HG02973 (cell line): ENCODE measurements around the gene C12orf57.

ENCODE experiments used
- ATAC-seq: cut with Tn5 transposase; IDR thresholded peaks from one replicate; pipeline ENCODE4 v1.9.1; 2021; ENCODE audit warnings: moderate library complexity; ENCODE audit not compliant: unreplicated experiment

The C12orf57 gene

DNA sequence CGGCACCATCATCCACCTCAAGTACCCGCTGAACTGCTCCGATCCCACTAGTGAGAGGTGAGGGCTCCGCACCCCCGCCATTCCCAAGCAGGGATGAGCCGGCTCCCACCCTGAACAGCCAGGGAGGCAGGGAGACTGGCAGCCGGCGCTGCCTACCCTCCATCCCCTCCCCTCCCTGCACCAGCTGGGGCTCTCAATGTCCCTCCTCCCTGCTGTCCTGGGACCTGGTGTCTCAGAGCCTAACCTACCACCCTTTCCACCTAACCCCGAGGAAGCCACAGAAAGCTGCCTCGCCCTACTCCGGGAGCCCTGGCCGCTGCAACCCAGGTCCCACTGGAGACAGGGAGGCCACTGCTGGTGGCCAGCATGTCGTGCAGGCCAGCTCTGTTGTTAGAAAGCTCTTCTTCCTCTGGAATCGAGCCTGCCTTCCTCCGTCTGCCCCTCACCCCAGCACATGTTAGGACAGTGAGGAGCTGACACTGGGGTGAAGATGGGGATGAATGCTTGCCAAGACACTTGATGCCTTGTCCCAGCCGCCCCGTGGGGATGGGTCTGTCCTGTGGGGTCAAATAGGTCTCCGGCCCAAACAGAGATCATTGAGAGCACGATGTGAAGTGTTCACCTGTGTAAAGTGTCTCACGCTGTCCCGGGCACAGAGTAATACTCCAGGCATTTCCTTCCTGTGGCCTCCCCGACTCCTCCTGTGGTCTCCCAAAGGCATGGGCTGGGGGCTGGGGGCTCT lies 8.5 kb downstream of the C12orf57 start:
- ATAC-seq = no peak

DNA sequence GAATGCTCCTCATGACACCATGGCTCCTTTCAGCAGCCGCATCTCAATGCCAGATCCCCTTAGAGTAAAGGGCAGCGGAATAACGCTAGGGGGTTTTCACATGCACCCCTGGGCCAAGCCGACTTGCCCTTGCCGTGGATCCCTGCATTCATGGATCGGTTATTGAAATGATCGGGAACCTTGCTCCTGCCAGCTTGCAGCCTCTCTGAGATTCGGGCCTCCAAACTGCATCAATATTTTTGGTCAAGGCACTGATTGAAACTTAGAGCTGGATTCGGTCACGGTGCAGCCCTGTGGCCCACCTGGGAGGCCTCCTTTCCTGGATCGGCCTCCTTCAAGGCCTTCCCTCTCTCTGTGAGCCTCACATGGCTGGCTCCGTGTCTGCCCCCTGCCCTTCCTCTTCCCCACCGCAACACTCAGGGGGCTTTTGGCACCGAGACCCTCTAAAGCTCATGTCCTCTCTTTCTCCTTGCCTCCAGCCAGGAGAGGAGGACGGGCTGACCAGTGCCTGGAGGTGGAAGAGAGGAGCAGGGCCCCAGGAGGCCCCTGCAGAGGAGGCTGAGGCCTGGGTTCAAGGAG lies 9.1 kb downstream of the C12orf57 start:
- no peak for ATAC-seq

DNA sequence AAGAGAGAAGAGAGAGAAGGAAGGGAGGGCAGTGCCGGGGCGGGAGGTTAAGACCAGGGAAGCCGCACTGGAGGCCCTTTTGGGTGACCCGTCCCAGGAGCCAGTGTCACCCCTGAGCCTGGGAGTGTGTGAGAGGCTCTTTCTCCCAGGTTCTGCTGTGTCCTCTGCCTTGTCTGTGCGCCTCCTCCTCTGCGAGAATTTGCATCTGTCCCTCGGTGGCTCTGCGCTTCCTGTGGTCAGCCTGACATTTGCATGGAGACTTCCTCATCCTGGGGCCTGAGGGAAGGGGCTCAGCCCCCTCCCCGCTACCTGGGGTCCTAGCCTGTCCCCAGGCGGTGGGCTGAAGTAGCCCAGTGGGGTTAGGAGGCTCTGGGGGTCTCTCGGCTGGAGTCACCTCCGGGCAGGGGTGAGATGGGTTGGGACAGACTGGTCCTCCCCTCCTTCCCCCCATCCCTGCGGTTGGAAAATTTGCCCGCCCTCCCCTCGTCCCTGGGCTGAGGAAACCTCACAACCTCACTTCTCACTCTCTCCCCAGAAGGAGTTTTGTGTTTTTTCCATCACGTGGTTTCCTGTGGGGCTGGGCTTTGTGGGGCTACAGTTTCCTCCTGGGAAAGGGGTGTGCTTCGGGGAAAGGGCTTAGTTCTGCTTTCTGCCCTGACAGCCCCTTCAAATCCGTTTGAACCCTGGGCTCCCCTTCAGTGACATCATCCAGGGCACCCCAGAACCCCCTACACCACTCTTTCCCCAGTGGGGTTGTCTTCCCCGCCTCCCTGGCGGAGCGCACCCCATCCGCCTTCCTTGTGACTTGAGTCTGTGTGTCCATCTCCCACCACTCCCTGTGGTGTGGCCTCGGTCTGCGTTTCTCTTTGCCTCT lies 9.9 kb downstream of the C12orf57 start:
- ATAC-seq = peak; percentile 33

DNA sequence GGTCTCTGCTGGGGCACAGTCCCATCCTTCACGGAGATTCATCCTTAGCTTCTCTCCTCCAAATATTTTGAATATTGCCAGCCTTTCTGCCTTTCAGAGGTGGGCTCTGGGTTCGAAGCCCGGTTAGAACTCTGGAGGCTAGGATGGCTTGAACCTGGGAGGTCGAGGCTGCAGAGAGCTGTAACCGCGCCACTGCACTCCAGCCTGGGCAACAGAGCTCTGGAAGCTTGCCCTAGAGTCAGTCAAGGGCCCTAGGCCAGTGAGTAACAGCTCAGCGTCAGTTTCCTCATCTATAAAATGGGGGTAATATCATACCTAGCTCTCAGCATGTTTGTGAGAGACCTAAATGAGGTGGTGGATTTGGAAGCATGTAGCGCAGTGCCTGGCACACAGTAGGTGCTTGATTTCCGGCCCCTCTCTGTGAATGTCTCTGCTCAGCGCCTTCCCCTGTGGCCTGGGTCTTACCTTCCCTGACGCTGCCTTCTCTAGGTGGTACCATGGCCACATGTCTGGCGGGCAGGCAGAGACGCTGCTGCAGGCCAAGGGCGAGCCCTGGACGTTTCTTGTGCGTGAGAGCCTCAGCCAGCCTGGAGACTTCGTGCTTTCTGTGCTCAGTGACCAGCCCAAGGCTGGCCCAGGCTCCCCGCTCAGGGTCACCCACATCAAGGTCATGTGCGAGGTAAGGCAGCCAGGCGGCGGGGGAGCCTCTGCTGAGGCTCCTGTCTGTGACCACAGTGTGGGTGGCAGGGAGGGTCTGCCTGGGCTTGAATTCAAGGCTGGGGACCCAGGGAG lies 10.7 kb downstream of the C12orf57 start:
- no peak for ATAC-seq

DNA sequence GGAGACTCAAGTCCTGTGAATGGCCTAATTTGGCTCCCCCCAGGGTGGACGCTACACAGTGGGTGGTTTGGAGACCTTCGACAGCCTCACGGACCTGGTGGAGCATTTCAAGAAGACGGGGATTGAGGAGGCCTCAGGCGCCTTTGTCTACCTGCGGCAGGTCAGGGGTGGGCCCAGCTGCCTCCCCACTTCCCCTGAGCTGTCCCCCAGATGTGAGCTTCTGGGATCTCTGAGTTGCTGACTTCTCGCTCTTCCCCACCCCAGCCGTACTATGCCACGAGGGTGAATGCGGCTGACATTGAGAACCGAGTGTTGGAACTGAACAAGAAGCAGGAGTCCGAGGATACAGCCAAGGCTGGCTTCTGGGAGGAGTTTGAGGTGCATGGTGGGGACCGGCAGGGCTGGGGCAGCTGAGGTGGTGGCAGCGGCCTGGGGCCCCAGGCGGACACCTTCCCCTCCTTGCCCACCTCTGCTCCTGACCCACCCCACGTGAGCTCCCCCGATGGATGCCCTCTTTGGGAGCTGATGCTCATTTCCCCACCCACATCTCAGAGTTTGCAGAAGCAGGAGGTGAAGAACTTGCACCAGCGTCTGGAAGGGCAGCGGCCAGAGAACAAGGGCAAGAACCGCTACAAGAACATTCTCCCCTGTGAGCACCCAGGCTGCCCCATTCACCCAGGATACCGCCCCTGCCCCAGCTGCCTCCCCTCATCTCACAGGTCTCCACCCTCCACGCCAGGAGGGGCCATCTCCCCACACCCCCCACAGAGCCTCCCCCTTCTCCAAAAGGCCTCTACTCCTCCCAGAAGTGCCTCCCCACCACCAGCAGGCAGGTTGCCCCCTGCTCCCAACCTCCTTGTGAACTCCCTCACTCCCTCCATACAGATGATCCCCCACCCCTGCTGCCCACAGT lies 11.5 kb downstream of the C12orf57 start:
- no peak for ATAC-seq

DNA sequence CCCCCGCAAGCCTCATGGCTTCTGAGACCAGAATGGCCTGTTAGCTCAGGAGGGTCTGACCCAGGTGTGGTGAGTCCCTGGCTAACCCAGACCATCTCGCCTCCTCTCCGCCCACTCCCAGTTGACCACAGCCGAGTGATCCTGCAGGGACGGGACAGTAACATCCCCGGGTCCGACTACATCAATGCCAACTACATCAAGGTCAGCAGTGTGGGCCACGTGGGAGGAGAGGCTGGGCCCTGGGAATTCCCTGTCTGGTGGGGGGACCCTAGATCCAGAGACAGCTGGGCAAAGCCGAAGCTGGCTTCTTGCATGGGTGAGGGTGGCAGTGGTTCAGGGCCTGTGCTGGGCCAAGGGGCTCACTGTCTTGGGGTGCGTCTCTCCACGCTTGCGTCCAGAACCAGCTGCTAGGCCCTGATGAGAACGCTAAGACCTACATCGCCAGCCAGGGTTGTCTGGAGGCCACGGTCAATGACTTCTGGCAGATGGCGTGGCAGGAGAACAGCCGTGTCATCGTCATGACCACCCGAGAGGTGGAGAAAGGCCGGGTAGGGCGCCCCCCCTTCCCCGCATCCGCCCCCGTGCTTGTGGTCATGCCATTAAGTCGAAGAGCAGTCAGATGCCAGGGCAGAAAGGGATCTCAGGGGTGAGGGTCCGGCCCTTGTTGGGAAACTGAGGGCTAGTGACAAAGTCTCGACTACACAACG lies 12.4 kb downstream of the C12orf57 start:
- no peak for ATAC-seq

DNA sequence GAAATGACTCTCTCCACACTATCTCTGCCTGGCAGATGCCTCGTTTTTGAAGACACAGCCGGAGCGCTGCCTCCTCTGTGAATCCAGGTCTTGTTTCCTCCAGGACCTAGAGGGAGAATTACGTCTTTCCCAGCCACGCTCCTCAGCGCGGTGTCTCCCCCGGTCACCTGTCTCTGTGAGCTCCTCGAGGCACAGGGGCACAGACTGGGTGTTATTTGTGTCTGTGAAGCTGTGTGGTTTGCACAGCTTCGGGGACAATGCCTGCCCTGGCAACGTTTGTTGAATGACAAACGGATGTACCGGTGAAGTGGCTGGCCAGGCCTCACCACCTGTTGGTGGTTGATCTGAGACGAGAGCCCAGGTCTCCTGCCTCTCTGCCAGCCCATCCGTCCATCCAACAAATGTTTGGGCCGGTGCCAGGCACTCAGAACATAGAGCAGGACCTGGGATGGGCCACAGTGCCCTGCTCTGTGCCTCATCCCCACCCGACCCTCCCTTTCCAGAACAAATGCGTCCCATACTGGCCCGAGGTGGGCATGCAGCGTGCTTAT lies 13.4 kb downstream of the C12orf57 start:
- ATAC-seq = no peak

DNA sequence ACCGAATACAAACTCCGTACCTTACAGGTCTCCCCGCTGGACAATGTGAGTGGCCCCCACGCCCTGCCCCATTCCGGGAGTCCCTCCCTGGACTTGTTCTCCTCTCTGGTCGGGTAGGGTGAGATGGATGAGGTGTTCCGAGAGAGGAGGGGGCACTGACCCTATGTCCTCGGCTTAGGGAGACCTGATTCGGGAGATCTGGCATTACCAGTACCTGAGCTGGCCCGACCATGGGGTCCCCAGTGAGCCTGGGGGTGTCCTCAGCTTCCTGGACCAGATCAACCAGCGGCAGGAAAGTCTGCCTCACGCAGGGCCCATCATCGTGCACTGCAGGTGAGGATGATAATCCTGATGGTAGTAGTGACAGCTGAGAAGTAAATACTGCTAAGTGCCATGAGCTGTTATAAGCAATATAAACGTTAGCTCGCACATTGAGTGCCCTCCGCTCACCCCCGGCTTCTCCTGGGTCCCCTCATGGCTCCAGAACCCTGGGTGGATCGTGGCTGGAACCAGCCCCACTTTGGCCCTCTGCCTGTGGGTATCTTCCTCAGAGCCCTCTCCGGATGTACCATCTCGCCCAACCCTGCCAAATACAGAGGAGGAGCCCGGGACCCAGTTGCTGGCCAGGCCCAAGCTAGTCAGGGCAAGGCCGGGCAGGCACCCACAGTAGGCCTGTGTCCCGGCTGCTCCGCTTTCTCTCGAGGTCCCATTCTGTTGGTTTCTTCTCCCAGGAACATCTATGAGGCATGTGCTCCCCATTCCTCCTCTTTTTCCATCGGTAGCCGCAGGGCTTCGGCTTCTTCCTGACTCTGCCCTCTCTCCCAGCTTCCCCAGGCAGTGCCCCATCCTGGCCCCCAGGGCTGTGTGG lies 14.2 kb downstream of the C12orf57 start:
- ATAC-seq = no peak

DNA sequence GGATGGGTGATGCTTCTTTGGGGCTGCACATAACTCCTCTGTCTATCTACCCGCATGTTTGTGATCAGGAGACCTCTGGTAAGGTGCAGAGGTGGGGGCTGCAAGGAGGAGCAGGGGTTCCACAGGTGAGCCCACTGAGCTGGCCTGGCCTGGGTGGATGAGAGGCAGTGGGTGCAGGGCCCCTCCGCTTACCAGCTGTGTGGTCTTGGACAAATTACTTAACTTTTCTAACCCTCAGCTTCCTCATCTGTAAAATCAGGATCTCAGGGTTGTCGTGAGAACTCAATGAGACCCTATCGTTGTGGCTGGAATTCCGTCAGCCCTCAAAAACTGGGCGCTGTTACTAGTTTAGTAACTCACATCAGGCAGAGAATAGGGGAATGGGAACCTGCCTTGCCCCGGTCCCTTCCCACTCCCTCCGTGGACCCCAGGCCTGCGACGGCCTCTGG lies 14.8 kb downstream of the C12orf57 start:
- ATAC-seq = peak; percentile 1

DNA sequence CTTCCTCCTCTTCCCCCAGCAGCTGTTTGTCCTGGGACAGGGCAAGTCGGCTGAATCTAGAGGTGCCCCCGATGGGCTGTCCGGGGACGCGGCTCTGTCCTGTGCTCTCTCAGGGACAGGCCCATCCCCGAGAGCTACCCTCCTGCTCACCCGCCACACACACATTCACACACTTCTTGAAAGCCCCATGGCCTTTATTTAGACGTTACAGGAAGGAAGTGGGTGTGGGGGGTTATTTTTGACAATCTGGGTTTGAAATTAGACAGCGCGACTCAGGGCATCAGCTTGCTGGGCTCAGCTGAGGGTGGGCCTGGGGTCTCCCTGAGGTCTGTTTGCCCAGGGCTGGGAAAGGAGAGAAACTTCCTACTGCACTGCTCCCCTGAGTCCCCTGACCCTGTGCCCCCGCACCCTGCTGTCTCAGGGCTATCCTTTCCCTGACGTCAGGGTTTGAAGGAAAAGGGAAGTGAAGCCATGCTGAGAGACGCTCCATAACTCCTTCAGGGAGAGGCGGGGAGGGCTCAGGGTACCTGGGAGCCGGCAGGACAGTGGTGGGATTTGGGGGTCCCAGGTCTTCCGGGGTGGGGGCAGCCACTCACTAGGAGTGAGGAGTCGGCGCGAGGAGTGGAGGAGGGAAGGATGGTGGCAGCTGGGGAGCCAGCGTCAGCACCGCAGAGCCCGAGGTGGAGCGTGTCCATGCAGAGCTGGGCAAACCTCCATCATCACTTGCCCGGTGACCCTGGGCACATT lies 15.4 kb downstream of the C12orf57 start:
- ATAC-seq = peak; percentile 28

DNA sequence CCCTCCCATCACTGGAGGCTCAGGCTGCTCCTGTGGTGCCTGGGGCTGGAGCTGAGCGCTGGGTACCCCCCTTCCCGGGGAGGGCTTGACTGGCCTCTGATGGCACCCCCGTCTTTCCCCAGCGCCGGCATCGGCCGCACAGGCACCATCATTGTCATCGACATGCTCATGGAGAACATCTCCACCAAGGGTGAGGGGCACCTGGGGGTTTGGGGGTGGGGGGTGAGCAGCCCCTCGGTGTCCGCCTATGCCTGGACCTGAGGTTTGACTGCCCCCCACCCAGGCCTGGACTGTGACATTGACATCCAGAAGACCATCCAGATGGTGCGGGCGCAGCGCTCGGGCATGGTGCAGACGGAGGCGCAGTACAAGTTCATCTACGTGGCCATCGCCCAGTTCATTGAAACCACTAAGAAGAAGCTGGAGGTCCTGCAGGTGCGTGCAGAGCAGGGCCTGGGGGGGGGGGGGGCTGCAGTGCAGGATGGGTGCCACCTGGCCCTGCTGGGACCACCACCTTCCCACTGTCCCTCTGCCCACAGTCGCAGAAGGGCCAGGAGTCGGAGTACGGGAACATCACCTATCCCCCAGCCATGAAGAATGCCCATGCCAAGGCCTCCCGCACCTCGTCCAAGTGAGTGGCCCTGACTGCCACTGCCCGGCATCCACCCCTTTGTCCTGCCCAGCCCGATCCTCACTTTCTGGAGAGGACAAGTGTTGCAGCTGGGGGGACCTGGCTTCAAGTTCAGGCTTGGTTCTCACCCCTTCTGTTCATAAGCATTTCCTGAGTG lies 16.2 kb downstream of the C12orf57 start:
- no peak for ATAC-seq

DNA sequence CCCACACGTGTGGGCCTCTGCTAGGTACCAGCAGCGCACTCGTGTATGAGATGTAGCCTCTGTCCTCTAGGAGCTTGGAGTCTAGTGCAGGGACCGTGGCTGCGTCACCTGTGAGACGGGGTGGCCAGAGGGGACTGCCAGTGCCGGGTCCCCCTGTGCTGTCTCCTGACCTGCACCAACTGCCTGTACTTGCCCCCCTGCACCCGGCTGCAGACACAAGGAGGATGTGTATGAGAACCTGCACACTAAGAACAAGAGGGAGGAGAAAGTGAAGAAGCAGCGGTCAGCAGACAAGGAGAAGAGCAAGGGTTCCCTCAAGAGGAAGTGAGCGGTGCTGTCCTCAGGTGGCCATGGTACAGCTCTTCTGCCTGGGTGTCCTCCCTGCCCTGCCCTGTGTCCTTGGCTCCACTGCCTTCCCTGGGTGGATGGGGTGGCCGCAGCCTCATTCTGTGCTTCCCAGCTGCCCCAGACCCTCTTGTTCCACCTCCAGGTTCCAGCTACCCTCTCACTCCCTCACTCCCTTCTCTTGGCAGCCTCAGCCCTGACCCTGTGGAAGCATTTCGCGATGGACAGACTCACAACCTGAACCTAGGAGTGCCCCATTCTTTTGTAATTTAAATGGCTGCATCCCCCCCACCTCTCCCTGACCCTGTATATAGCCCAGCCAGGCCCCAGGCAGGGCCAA lies 16.9 kb downstream of the C12orf57 start:
- ATAC-seq = no peak

DNA sequence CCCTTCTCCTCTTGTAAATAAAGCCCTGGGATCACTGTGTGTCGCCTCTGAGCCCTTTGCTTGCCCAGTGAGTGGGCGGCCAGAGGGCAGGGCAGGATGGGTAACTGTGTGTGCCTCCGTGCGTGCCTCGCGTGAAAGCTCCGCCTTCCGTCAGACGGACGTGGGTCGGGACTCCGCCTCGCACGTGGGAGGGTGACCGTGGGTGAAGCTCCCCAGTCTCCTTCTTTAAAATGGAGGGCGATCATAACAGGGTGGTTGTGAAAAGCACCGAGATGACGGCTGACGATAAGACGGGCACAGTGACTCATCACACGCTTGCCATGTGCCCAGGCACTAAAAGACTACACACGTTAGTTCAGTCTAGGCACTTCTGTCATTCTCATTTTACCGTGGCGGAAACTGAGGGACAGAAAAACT lies 17.5 kb downstream of the C12orf57 start:
- ATAC-seq = no peak

DNA sequence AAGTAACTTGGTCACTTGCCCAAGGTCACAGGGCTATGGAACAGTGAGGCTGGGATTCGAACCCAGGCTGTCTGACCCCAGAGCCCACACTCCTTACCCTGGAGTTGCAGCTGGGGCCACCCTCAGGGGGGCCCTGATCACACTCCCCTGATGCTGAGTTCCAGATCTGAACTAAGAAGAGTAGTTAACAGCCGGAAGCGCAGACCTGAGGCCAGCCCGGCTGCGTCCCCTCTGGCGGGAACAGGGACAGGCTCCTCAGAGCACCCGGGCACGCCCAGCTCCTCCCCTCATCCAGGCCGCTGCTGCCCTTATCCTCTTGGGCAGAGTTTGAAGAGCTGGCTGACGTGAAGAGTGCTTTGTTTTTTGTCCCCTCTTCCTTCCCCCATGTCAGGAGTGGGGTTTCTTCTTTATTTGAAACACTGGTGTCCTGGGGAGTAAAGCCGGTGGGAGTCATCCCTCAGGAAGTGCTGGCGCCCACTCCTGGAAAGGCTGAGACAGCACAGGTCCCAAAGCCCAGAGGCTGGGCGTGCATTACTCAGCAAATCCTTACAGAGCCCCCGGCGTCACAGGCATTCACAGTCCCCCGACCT lies 18.0 kb downstream of the C12orf57 start:
- ATAC-seq = no peak

DNA sequence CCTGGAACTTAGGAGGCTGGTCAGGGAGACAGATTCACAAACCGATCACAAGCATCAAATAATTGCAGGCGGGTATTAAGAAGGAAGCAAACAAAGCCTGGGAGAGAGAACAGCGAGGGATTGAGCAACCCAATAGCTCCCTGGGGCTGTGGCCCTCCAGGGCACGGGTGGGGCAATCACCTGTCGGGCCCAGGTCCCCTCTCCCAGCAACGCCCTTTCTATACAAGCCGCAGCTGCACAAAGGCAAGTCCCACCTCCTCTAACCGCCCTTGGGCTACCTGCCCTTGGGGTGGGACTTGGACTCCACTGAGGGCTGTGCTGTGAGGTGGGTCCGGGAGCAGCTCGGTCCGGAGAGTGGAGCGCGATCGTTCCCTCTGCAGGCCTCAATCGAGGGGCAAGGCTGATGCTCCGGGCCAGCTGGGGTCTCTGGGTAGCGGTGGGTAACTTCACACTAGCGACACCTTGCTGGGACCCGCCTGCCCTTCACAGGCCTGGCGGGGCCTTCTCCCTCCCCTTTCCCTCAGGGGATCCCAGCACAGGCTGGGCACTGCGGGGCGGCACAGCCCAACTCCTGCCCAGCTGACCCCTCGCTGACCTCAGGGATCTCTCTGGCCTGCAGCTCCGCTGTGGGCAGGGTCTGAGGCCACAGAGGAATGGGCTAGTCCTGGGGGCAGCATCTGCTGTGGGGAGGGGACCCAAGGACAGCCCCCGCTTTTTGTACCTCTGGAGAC lies 18.6 kb downstream of the C12orf57 start:
- no peak for ATAC-seq
